ENCODE results near the gene UBE2U.

The UBE2U gene

GRCh38 chr1:64203420-64203819 lies at the start of gene UBE2U:
UBE2U (plus strand) TSS chr1:64203623; CDS start chr1:64204051, 428 bp downstream.
- H3K27me3 ChIP-seq (ENCODE audit: control insufficient read depth, insufficient read depth, low read length), result no peaks in the 10 kb centered on the region
- no peaks in the 10 kb centered on the region for H3K36me3 ChIP-seq (ENCODE audit: control insufficient read depth, insufficient read depth, low read length)
- no peaks in the 10 kb centered on the region for H3K4me1 ChIP-seq (ENCODE audit: control insufficient read depth, insufficient read depth, low read length)
- no peak within 1 kb of the TSS for H3K9ac ChIP-seq (ENCODE audit: low read length)
- H3K4me3 ChIP-seq (ENCODE audit: low read length), result no peak within 1 kb of the TSS
- no peaks in the 10 kb centered on the region for H3K9me3 ChIP-seq (ENCODE audit: control insufficient read depth, low read length)

- Histone ChIP-seq H3K9me3 (ENCODE audit: control insufficient read depth, low read length) (no peaks in the 10 kb centered on the region), H3K4me3 (ENCODE audit: low read length) (no peak overlapping the region), H3K4me1 (ENCODE audit: control insufficient read depth, insufficient read depth, low read length) (no peaks in the 10 kb centered on the region), H3K36me3 (ENCODE audit: control insufficient read depth, insufficient read depth, low read length) (no peaks in the 10 kb centered on the region), H3K9ac (ENCODE audit: low read length) (no peak overlapping the region), H3K27me3 (ENCODE audit: control insufficient read depth, insufficient read depth, low read length) (no peaks in the 10 kb centered on the region)
These were observed 48.1 kb upstream of the UBE2U start for GRCh38 chr1:64155278-64155677.

- H3K4me1 ChIP-seq (ENCODE audit: control insufficient read depth, insufficient read depth, low read length), result peaks cover 4% of the 10 kb centered on the region
- H3K27me3 ChIP-seq (ENCODE audit: control insufficient read depth, insufficient read depth, low read length), result no peaks in the 10 kb centered on the region
- no peaks in the 10 kb centered on the region for H3K36me3 ChIP-seq (ENCODE audit: control insufficient read depth, insufficient read depth, low read length)
- no peak overlapping the region for H3K4me3 ChIP-seq (ENCODE audit: low read length)
- H3K9me3 ChIP-seq (ENCODE audit: control insufficient read depth, low read length), result no peaks in the 10 kb centered on the region
- no peak overlapping the region for H3K9ac ChIP-seq (ENCODE audit: low read length)
These were observed 42.0 kb upstream of the UBE2U start for GRCh38 chr1:64161357-64161941.

- Histone ChIP-seq H3K4me1 (ENCODE audit: control insufficient read depth, insufficient read depth, low read length) (peaks cover 4% of the 10 kb centered on the region), H3K9ac (ENCODE audit: low read length) (no peak overlapping the region), H3K9me3 (ENCODE audit: control insufficient read depth, low read length) (no peaks in the 10 kb centered on the region), H3K4me3 (ENCODE audit: low read length) (no peak overlapping the region), H3K27me3 (ENCODE audit: control insufficient read depth, insufficient read depth, low read length) (no peaks in the 10 kb centered on the region), H3K36me3 (ENCODE audit: control insufficient read depth, insufficient read depth, low read length) (no peaks in the 10 kb centered on the region)
These were observed 41.3 kb upstream of the UBE2U start for GRCh38 chr1:64162151-64162550.

GRCh38 chr1:64162804-64163203 lies 40.6 kb upstream of the UBE2U start:
- no peaks in the 10 kb centered on the region for H3K9me3 ChIP-seq (ENCODE audit: control insufficient read depth, low read length)

GRCh38 chr1:64163431-64163830 lies 40.0 kb upstream of the UBE2U start:
- no peak overlapping the region for H3K4me3 ChIP-seq (ENCODE audit: low read length)
- H3K27me3 ChIP-seq (ENCODE audit: control insufficient read depth, insufficient read depth, low read length), result no peaks in the 10 kb centered on the region
- H3K9ac ChIP-seq (ENCODE audit: low read length), result no peak overlapping the region
- H3K4me1 ChIP-seq (ENCODE audit: control insufficient read depth, insufficient read depth, low read length), result peaks cover 4% of the 10 kb centered on the region
- no peaks in the 10 kb centered on the region for H3K9me3 ChIP-seq (ENCODE audit: control insufficient read depth, low read length)
- H3K36me3 ChIP-seq (ENCODE audit: control insufficient read depth, insufficient read depth, low read length), result no peaks in the 10 kb centered on the region

More at GRCh38 chr1:64162804-64163203, 40.6 kb upstream of the UBE2U start:
- Histone ChIP-seq H3K4me3 (ENCODE audit: low read length) (no peak overlapping the region), H3K4me1 (ENCODE audit: control insufficient read depth, insufficient read depth, low read length) (peaks cover 4% of the 10 kb centered on the region), H3K9ac (ENCODE audit: low read length) (no peak overlapping the region), H3K36me3 (ENCODE audit: control insufficient read depth, insufficient read depth, low read length) (no peaks in the 10 kb centered on the region), H3K27me3 (ENCODE audit: control insufficient read depth, insufficient read depth, low read length) (no peaks in the 10 kb centered on the region)

GRCh38 chr1:64163970-64164369 lies 39.5 kb upstream of the UBE2U start:
- Histone ChIP-seq H3K36me3 (ENCODE audit: control insufficient read depth, insufficient read depth, low read length) (no peaks in the 10 kb centered on the region), H3K9ac (ENCODE audit: low read length) (no peak overlapping the region), H3K4me1 (ENCODE audit: control insufficient read depth, insufficient read depth, low read length) (peaks cover 4% of the 10 kb centered on the region), H3K27me3 (ENCODE audit: control insufficient read depth, insufficient read depth, low read length) (no peaks in the 10 kb centered on the region), H3K9me3 (ENCODE audit: control insufficient read depth, low read length) (no peaks in the 10 kb centered on the region), H3K4me3 (ENCODE audit: low read length) (no peak overlapping the region)

- no peak overlapping the region for H3K4me3 ChIP-seq (ENCODE audit: low read length)
- H3K27me3 ChIP-seq (ENCODE audit: control insufficient read depth, insufficient read depth, low read length), result no peaks in the 10 kb centered on the region
- H3K4me1 ChIP-seq (ENCODE audit: control insufficient read depth, insufficient read depth, low read length), result peaks cover 4% of the 10 kb centered on the region
- H3K36me3 ChIP-seq (ENCODE audit: control insufficient read depth, insufficient read depth, low read length), result no peaks in the 10 kb centered on the region
- no peaks in the 10 kb centered on the region for H3K9me3 ChIP-seq (ENCODE audit: control insufficient read depth, low read length)
- H3K9ac ChIP-seq (ENCODE audit: low read length), result no peak overlapping the region
These were observed 36.8 kb upstream of the UBE2U start for GRCh38 chr1:64166629-64167028.

GRCh38 chr1:64167176-64167575 lies 36.2 kb upstream of the UBE2U start:
- peaks cover 4% of the 10 kb centered on the region for H3K4me1 ChIP-seq (ENCODE audit: control insufficient read depth, insufficient read depth, low read length)
- no peaks in the 10 kb centered on the region for H3K9me3 ChIP-seq (ENCODE audit: control insufficient read depth, low read length)
- H3K9ac ChIP-seq (ENCODE audit: low read length), result no peak overlapping the region
- no peak overlapping the region for H3K4me3 ChIP-seq (ENCODE audit: low read length)
- no peaks in the 10 kb centered on the region for H3K36me3 ChIP-seq (ENCODE audit: control insufficient read depth, insufficient read depth, low read length)
- H3K27me3 ChIP-seq (ENCODE audit: control insufficient read depth, insufficient read depth, low read length), result no peaks in the 10 kb centered on the region

- H3K9ac ChIP-seq (ENCODE audit: low read length), result no peak overlapping the region
- H3K4me1 ChIP-seq (ENCODE audit: control insufficient read depth, insufficient read depth, low read length), result no peaks in the 10 kb centered on the region
- H3K27me3 ChIP-seq (ENCODE audit: control insufficient read depth, insufficient read depth, low read length), result no peaks in the 10 kb centered on the region
- no peaks in the 10 kb centered on the region for H3K36me3 ChIP-seq (ENCODE audit: control insufficient read depth, insufficient read depth, low read length)
- H3K4me3 ChIP-seq (ENCODE audit: low read length), result no peak overlapping the region
- no peaks in the 10 kb centered on the region for H3K9me3 ChIP-seq (ENCODE audit: control insufficient read depth, low read length)
These were observed 32.2 kb upstream of the UBE2U start for GRCh38 chr1:64171246-64171645.

GRCh38 chr1:64171797-64172281 lies 31.6 kb upstream of the UBE2U start:
- Histone ChIP-seq H3K4me3 (ENCODE audit: low read length) (no peak overlapping the region), H3K9me3 (ENCODE audit: control insufficient read depth, low read length) (no peaks in the 10 kb centered on the region), H3K27me3 (ENCODE audit: control insufficient read depth, insufficient read depth, low read length) (no peaks in the 10 kb centered on the region), H3K4me1 (ENCODE audit: control insufficient read depth, insufficient read depth, low read length) (no peaks in the 10 kb centered on the region), H3K9ac (ENCODE audit: low read length) (no peak overlapping the region), H3K36me3 (ENCODE audit: control insufficient read depth, insufficient read depth, low read length) (no peaks in the 10 kb centered on the region)

GRCh38 chr1:64172458-64172983 lies 30.9 kb upstream of the UBE2U start:
- H3K4me1 ChIP-seq (ENCODE audit: control insufficient read depth, insufficient read depth, low read length), result no peaks in the 10 kb centered on the region

More at GRCh38 chr1:64172458-64172983, 30.9 kb upstream of the UBE2U start:
- Histone ChIP-seq H3K9ac (ENCODE audit: low read length) (no peak overlapping the region), H3K27me3 (ENCODE audit: control insufficient read depth, insufficient read depth, low read length) (no peaks in the 10 kb centered on the region), H3K36me3 (ENCODE audit: control insufficient read depth, insufficient read depth, low read length) (no peaks in the 10 kb centered on the region), H3K9me3 (ENCODE audit: control insufficient read depth, low read length) (no peaks in the 10 kb centered on the region), H3K4me3 (ENCODE audit: low read length) (no peak overlapping the region)

Data from mucosa of stomach (tissue), 1 donor.